Measurements from ENCODE around the gene IL13. TPM values are rescaled to one million over a fixed set of nuclear protein-coding genes. Genes with fewer than 3 reads are reported as not detected.

The IL13 gene
- total and polyA plus RNA-seq, 2 experiments from 2014 or later = not detected

DNA sequence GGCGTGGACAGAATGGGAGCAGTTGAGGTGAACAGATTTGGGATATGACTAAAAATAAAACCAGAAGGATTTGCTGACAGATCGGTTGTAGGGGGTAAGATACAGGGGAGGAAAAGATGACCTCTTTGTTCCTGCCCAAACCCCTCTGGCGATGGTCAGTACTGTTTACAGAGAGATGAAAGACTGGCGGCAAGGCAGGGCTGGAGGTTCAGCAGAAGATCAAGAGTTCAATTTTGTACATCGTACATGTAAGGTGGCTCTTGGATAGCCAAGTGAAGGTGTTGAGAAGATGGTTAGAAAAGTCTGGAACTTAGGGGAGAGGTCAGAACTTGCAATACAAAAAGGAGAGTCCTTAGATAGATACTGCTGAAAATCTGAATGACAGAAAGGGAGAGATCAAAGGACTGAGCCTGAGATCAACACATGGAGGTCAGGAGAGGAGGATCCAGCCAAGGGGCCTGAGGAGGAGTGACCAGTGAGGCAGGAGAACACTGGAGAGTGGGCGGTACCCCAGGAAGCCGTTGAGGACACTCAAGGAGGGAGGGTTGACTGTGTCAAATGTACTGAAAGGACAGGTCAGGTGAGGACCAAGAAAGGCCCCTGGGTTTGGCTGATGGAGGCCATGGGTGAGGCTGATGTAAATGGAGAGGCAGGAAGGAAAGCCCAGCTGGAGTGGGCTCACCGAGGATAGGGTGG, 23.0 kb downstream of the IL13 start:
- Histone ChIP-seq H2AFZ (no peak overlapping the region), H4K20me1 (ENCODE audit: insufficient read depth) (no peaks in the 10 kb centered on the region), H3K9me2 (ENCODE audit: insufficient read depth) (no peaks in the 10 kb centered on the region), H3K9ac (no peak overlapping the region), H3K79me2 (ENCODE audit: insufficient read depth) (no peaks in the 10 kb centered on the region), H3F3A (ENCODE audit: insufficient read depth) (peaks cover 11% of the 10 kb centered on the region), H3K27ac (no peak overlapping the region), H3K36me3 (ENCODE audit: low read depth) (no peaks in the 10 kb centered on the region), H3K4me3 (no peak overlapping the region), H3K4me1 (ENCODE audit: insufficient read depth) (peaks cover 24% of the 10 kb centered on the region), H3K27me3 (replicated peaks; ENCODE audit: insufficient read depth) (no peaks in the 10 kb centered on the region), H3K9me3 (ENCODE audit: low read depth) (no peaks in the 10 kb centered on the region), H3K4me2 (ENCODE audit: unreplicated experiment) (no peak overlapping the region)
- WGBS, 2 experiments (ENCODE audit: low coverage in 1 of 2, low lambda C conversion rate in 2 of 2, missing lambda C conversion rate in 2 of 2) = 86 to 91% methylated on average over 8 of the region's 8 CpGs
- TF ChIP-seq EZH2phosphoT487 (IDR thresholded peaks at IDR 0.05; ENCODE audit: insufficient read depth, low read depth) (no peak), EZH2 (IDR thresholded peaks at IDR 0.05; ENCODE audit: insufficient read depth, poor library complexity, severe bottlenecking) (no peak)
- DNase-seq = no peak
- in situ Hi-C loops (cut with MboI) = no loop called here

GRCh38 chr5:132681476-132681831, 23.5 kb downstream of the IL13 start:
- H3K4me2 ChIP-seq (ENCODE audit: unreplicated experiment) = no peak overlapping the region
- no peak overlapping the region for H3K9ac ChIP-seq
- H3K4me1 ChIP-seq (ENCODE audit: insufficient read depth) = peaks cover 24% of the 10 kb centered on the region
- no peaks in the 10 kb centered on the region for H3K27me3 ChIP-seq (replicated peaks; ENCODE audit: insufficient read depth)
- no peak overlapping the region for H2AFZ ChIP-seq
- H3K9me3 ChIP-seq (ENCODE audit: low read depth) = no peaks in the 10 kb centered on the region
- peaks cover 6% of the 10 kb centered on the region for H3F3A ChIP-seq (ENCODE audit: insufficient read depth)
- H3K4me3 ChIP-seq = no peak overlapping the region
- no peaks in the 10 kb centered on the region for H3K9me2 ChIP-seq (ENCODE audit: insufficient read depth)
- DNase-seq = no peak
- H3K36me3 ChIP-seq (ENCODE audit: low read depth) = no peaks in the 10 kb centered on the region
- WGBS, 2 experiments (ENCODE audit: low coverage in 1 of 2, low lambda C conversion rate in 2 of 2, missing lambda C conversion rate in 2 of 2) = 92 to 98% methylated on average over 2 of the region's 2 CpGs
- no peak overlapping the region for H3K27ac ChIP-seq
- no peaks in the 10 kb centered on the region for H3K79me2 ChIP-seq (ENCODE audit: insufficient read depth)
- no peaks in the 10 kb centered on the region for H4K20me1 ChIP-seq (ENCODE audit: insufficient read depth)
- in situ Hi-C loops (cut with MboI) = no loop called here
- TF ChIP-seq EZH2 (IDR thresholded peaks at IDR 0.05; ENCODE audit: insufficient read depth, poor library complexity, severe bottlenecking) (no peak), EZH2phosphoT487 (IDR thresholded peaks at IDR 0.05; ENCODE audit: insufficient read depth, low read depth) (no peak)

GRCh38 chr5:132681983-132682382, 24.0 kb downstream of the IL13 start:
- Histone ChIP-seq H3K9me3 (ENCODE audit: low read depth) (no peaks in the 10 kb centered on the region), H3K27me3 (replicated peaks; ENCODE audit: insufficient read depth) (no peaks in the 10 kb centered on the region), H3K79me2 (ENCODE audit: insufficient read depth) (no peaks in the 10 kb centered on the region), H4K20me1 (ENCODE audit: insufficient read depth) (no peaks in the 10 kb centered on the region), H3F3A (ENCODE audit: insufficient read depth) (peaks cover under 1% of the 10 kb centered on the region; the same call in 1 of the 2 replicates), H3K4me3 (no peak overlapping the region), H3K4me2 (ENCODE audit: unreplicated experiment) (no peak overlapping the region), H3K9me2 (ENCODE audit: insufficient read depth) (no peaks in the 10 kb centered on the region), H2AFZ (no peak overlapping the region), H3K9ac (no peak overlapping the region), H3K27ac (no peak overlapping the region), H3K4me1 (ENCODE audit: insufficient read depth) (peaks cover 19% of the 10 kb centered on the region), H3K36me3 (ENCODE audit: low read depth) (no peaks in the 10 kb centered on the region)
- 89 to 91% methylated on average over 4 of the region's 4 CpGs for WGBS, 2 experiments (ENCODE audit: low coverage in 1 of 2, low lambda C conversion rate in 2 of 2, missing lambda C conversion rate in 2 of 2)
- no peak for DNase-seq
- in situ Hi-C loops (cut with MboI) = no loop called here
- no peak for TF ChIP-seq EZH2 (IDR thresholded peaks at IDR 0.05; ENCODE audit: insufficient read depth, poor library complexity, severe bottlenecking)

- Histone ChIP-seq H4K20me1 (ENCODE audit: insufficient read depth) (no peaks in the 10 kb centered on the region), H3F3A (ENCODE audit: insufficient read depth) (peaks cover 3% of the 10 kb centered on the region; the same call in 1 of the 2 replicates), H3K9me2 (ENCODE audit: insufficient read depth) (no peaks in the 10 kb centered on the region), H3K9ac (no peak overlapping the region), H2AFZ (no peak overlapping the region), H3K4me3 (no peak overlapping the region), H3K9me3 (ENCODE audit: low read depth) (no peaks in the 10 kb centered on the region), H3K79me2 (ENCODE audit: insufficient read depth) (no peaks in the 10 kb centered on the region), H3K27me3 (replicated peaks; ENCODE audit: insufficient read depth) (no peaks in the 10 kb centered on the region), H3K4me1 (ENCODE audit: insufficient read depth) (peaks cover 17% of the 10 kb centered on the region), H3K36me3 (ENCODE audit: low read depth) (no peaks in the 10 kb centered on the region), H3K27ac (no peak overlapping the region), H3K4me2 (ENCODE audit: unreplicated experiment) (no peak overlapping the region)
- WGBS, 2 experiments (ENCODE audit: low coverage in 1 of 2, low lambda C conversion rate in 2 of 2, missing lambda C conversion rate in 2 of 2) = 66 to 70% methylated on average over 6 of the region's 6 CpGs
- no peak for TF ChIP-seq EZH2phosphoT487 (IDR thresholded peaks at IDR 0.05; ENCODE audit: insufficient read depth, low read depth)
- TF ChIP-seq EZH2 (IDR thresholded peaks at IDR 0.05; ENCODE audit: insufficient read depth, poor library complexity, severe bottlenecking) = no peak
- in situ Hi-C loops (cut with MboI) = no loop called here
- peak; percentile 15 for DNase-seq
Observed at GRCh38 chr5:132684491-132684890, 26.5 kb downstream of the IL13 start.
